ENCODE measurements around the gene ABCD1. TPM values are rescaled to one million over a fixed set of nuclear protein-coding genes. Genes with fewer than 3 reads are reported as not detected.
"Not testable (repeated sequence)": the region's sequence is repeated elsewhere in the genome, so short reads cannot be mapped to it uniquely, and the experiment has no call there.

ABCD1 gene
- total RNA-seq, 1 donor from 2014 or later = 10.4 TPM

DNA sequence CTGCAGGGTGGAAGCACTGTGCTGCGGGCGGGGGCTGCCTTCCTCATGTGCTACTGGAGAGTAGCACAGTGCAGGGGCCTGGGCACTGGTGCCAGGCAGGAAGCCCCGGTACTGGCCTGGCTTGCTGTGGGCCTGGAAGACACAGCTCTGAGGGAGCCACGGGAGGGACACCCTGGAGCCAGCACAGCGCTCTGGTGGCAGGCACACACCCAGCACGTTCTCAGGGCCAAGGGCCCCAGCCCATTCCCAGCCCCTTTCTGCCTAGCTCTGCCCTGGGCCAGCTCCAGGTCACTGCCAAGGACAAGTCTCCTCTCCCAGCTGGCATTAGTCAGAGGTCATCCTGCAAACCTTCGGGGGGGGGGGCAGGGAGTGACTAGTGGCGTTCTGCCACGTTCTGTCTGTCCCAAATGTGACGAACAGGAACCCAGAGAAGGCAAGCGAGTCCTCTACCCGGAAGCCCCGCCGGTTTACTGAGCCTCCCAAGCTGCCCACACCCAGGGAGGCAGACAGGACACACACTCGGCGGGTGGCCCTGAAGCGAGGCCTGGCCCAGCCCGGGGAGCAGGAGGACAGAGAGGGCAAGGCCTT is 24.8 kb upstream of the ABCD1 start:
- not testable (repeated sequence) for H3K9me3 ChIP-seq (ENCODE audit: control insufficient read depth in 3 of 3, low read length in 3 of 3); H3K27me3 ChIP-seq (ENCODE audit: control insufficient read depth in 3 of 3, insufficient read depth in 3 of 3, low read length in 3 of 3); H3K36me3 ChIP-seq (ENCODE audit: control insufficient read depth in 3 of 3, insufficient read depth in 3 of 3, low read length in 3 of 3); H3K4me3 ChIP-seq (ENCODE audit: low read length in 3 of 3)
- Histone ChIP-seq H3K4me1 (ENCODE audit: control insufficient read depth in 3 of 3, insufficient read depth in 3 of 3, low read length in 3 of 3) (peaks cover 34 to 95% (median 77%) of the 10 kb centered on the region in 3 donors), H3K27ac (ENCODE audit: low read depth, low read length) (peak overlapping the region; percentile 71), H3K9ac (ENCODE audit: low read depth in 1 of 3, low read length in 3 of 3) (peak overlapping the region in 1 of 3 donors; percentile 69)

DNA sequence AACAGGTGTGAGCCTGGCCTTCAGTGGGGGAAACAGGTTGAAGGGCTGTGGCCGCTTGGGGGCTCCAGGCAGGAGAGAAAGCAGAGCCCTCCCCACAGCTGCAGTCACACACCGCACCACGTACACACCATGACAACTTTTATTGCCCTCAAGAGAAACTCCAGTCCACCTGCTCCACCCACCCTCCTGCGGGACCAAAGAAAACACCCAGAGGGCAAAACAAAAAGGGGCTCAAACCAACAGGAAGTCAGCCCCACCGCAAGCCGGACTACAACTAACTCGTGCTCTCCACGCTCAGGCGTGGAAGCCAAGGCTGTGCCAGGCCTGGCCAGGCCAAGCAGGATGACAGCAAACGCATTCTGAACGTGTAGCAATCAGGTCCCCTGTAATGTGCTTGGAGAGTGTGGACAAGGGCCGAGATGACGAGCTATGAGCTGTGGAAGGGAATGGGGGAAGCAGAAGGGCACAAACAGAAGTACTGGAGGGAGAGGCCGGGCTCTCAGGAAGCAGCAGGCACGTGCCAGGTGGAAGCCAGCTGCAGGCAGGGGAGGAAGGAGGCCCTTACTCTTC is 24.2 kb upstream of the ABCD1 start:
- Histone ChIP-seq H3K4me1 (ENCODE audit: control insufficient read depth in 3 of 3, insufficient read depth in 3 of 3, low read length in 3 of 3) (peaks cover 36 to 95% (median 74%) of the 10 kb centered on the region in 3 donors), H3K4me3 (ENCODE audit: low read length in 3 of 3) (no peak overlapping the region), H3K27ac (ENCODE audit: low read depth, low read length) (peak overlapping the region; percentile 71), H3K27me3 (ENCODE audit: control insufficient read depth in 3 of 3, insufficient read depth in 3 of 3, low read length in 3 of 3) (no peaks in the 10 kb centered on the region), H3K9ac (ENCODE audit: low read depth in 1 of 3, low read length in 3 of 3) (peak overlapping the region in 1 of 3 donors; percentile 64), H3K36me3 (ENCODE audit: control insufficient read depth in 3 of 3, insufficient read depth in 3 of 3, low read length in 3 of 3) (peaks cover 2 to 5% (median 3%) of the 10 kb centered on the region in 3 donors), H3K9me3 (ENCODE audit: control insufficient read depth in 3 of 3, low read length in 3 of 3) (no peaks in the 10 kb centered on the region)

DNA sequence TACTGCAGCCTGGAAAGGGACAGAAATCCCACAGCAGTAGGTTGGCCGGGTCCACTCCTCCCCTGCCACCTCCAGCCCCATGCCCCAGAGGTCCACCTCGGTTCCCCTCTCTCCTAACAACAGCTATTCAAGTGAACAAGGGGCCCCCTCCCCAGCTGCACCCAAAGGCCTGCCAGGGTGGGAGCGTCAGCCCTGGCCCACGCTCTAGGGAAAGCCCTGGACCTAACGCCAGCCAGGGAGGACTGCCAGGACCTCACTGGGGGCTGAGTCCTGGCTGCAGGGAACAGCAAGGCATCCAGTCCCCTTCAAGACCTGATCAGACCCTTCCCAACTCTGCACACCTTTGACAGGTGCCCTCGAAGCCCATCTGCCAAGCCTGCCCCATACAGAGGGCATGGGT is 23.7 kb upstream of the ABCD1 start:
- Histone ChIP-seq H3K9ac (ENCODE audit: low read depth in 1 of 3, low read length in 3 of 3) (peak overlapping the region in 1 of 3 donors; percentile 64), H3K4me1 (ENCODE audit: control insufficient read depth in 3 of 3, insufficient read depth in 3 of 3, low read length in 3 of 3) (peaks cover 34 to 90% (median 70%) of the 10 kb centered on the region in 3 donors), H3K27ac (ENCODE audit: low read depth, low read length) (peak overlapping the region; percentile 71), H3K27me3 (ENCODE audit: control insufficient read depth in 3 of 3, insufficient read depth in 3 of 3, low read length in 3 of 3) (no peaks in the 10 kb centered on the region), H3K9me3 (ENCODE audit: control insufficient read depth in 3 of 3, low read length in 3 of 3) (no peaks in the 10 kb centered on the region), H3K4me3 (ENCODE audit: low read length in 3 of 3) (no peak overlapping the region), H3K36me3 (ENCODE audit: control insufficient read depth in 3 of 3, insufficient read depth in 3 of 3, low read length in 3 of 3) (peaks cover 2 to 5% (median 2%) of the 10 kb centered on the region in 3 donors)

DNA sequence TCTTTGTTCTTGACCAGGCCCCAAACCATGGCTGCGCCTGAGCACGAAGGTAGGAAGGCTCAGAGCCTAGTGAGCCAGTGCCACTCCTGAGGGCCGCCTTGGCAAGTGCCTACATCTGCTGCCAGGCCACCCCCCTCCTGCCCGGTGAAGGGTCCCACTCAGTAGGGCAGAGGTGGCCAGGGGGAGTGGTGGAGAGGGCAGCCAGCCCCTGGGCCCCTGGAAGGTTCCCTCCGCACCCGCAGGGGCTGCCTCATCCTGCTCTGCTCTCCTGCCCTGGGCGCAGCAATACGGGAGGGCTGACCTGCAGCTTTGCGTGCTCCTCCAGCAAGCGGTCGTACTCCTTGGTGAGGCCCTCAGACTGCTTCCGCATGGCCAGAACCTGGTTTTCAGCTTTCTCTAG is 22.9 kb upstream of the ABCD1 start:
- H3K27ac ChIP-seq (ENCODE audit: low read depth, low read length) = peak overlapping the region; percentile 36
- H3K4me3 ChIP-seq (ENCODE audit: low read length in 3 of 3) = no peak overlapping the region
- peaks cover 31 to 86% (median 63%) of the 10 kb centered on the region in 3 donors for H3K4me1 ChIP-seq (ENCODE audit: control insufficient read depth in 3 of 3, insufficient read depth in 3 of 3, low read length in 3 of 3)
- peaks cover 0 to 5% (median 0%) of the 10 kb centered on the region in 3 donors for H3K36me3 ChIP-seq (ENCODE audit: control insufficient read depth in 3 of 3, insufficient read depth in 3 of 3, low read length in 3 of 3)
- no peaks in the 10 kb centered on the region for H3K9me3 ChIP-seq (ENCODE audit: control insufficient read depth in 3 of 3, low read length in 3 of 3)
- H3K9ac ChIP-seq (ENCODE audit: low read depth in 1 of 3, low read length in 3 of 3) = peak overlapping the region in 1 of 3 donors; percentile 40
- no peaks in the 10 kb centered on the region for H3K27me3 ChIP-seq (ENCODE audit: control insufficient read depth in 3 of 3, insufficient read depth in 3 of 3, low read length in 3 of 3)

DNA sequence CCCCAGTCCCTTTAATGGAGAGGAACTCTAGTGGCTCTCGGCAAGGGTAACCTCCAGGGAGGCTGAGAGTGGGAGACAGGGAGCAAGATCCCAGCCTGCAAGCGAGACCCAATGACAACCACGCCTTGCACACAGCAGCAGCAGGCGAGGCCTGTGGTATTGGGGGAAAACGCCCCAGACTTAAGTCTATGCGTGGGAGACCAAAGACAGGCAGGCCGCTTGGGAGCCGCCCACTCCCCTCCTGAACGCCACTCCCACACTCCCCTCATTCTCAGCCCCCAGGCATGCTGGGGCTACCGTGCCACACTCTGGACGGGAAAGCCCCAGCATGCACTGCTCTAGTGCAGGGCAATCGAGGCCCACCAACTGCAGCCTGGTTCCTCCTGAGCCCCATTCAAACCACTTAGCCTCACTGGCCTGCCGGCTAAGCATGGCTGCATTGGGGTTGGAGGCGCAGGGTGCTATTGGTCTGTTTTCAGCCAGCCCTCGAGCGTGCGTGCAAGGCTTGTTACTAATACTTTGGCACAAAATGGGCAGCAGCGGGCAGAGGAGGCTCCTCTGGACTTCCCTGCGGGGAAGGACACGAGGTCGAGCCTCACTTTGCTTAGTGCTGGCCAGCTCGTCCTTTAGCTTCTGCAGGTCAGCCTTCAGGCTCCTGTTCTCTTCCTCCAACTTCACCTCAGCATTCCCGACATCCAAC is 22.2 kb upstream of the ABCD1 start:
- H3K9me3 ChIP-seq (ENCODE audit: control insufficient read depth in 3 of 3, low read length in 3 of 3) = no peaks in the 10 kb centered on the region
- peak overlapping the region; percentile 19 for H3K27ac ChIP-seq (ENCODE audit: low read depth, low read length)
- H3K27me3 ChIP-seq (ENCODE audit: control insufficient read depth in 3 of 3, insufficient read depth in 3 of 3, low read length in 3 of 3) = no peaks in the 10 kb centered on the region
- peaks cover 31 to 83% (median 63%) of the 10 kb centered on the region in 3 donors for H3K4me1 ChIP-seq (ENCODE audit: control insufficient read depth in 3 of 3, insufficient read depth in 3 of 3, low read length in 3 of 3)
- H3K36me3 ChIP-seq (ENCODE audit: control insufficient read depth in 3 of 3, insufficient read depth in 3 of 3, low read length in 3 of 3) = peaks cover 0 to 5% (median 3%) of the 10 kb centered on the region in 3 donors
- H3K9ac ChIP-seq (ENCODE audit: low read depth in 1 of 3, low read length in 3 of 3) = peak overlapping the region in 1 of 3 donors; percentile 62
- H3K4me3 ChIP-seq (ENCODE audit: low read length in 3 of 3) = no peak overlapping the region

DNA sequence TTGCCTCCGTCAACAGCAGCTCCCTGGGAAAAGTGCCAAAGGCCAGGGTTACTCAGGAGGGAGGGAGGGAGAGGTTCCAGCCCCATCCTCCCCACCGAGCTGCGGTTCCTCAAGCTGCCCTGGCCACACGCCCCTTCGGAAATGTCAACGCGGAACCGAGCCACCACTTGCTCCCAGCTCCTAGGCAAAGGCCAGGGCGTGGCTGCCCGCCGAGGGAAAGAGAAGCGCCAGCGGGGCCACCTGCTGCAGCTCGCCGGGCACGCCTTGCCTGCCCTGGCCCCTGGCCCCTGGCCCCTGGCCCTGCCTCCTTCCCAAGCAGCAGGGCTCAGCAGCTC is 21.7 kb upstream of the ABCD1 start:
- peaks cover 32 to 85% (median 62%) of the 10 kb centered on the region in 3 donors for H3K4me1 ChIP-seq (ENCODE audit: control insufficient read depth in 3 of 3, insufficient read depth in 3 of 3, low read length in 3 of 3)
- H3K27ac ChIP-seq (ENCODE audit: low read depth, low read length) = peak overlapping the region; percentile 92
- peaks cover 0 to 5% (median 4%) of the 10 kb centered on the region in 3 donors for H3K36me3 ChIP-seq (ENCODE audit: control insufficient read depth in 3 of 3, insufficient read depth in 3 of 3, low read length in 3 of 3)
- no peaks in the 10 kb centered on the region for H3K9me3 ChIP-seq (ENCODE audit: control insufficient read depth in 3 of 3, low read length in 3 of 3)
- H3K9ac ChIP-seq (ENCODE audit: low read depth in 1 of 3, low read length in 3 of 3) = peak overlapping the region in 1 of 3 donors; percentile 62
- H3K4me3 ChIP-seq (ENCODE audit: low read length in 3 of 3) = no peak overlapping the region
- H3K27me3 ChIP-seq (ENCODE audit: control insufficient read depth in 3 of 3, insufficient read depth in 3 of 3, low read length in 3 of 3) = no peaks in the 10 kb centered on the region

DNA sequence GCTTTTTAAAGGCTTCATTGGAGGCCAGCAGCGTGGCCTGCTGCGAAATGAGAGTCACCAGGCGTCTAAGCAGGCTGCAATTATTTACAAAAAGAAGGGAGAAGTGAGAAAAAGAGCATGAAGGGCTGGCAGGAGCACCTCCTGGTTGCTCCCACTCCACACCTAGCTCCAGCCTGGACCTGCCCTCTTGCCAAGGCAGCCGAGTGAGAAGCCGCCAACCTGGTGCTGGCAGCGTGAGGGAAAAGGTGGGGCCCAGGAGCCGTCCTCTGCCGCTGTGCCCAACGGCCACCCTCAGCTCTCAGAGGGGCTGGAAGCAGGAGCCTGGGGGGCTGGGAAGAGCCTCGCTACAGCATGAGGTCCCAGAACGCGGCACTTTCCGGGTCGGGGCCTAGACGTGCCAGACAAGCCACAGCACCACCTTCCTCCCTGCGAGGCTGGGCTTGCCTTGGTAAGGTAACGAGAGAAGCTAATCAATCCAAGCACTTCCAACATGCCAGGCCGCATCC is 20.6 kb upstream of the ABCD1 start:
- peaks cover 35 to 85% (median 60%) of the 10 kb centered on the region in 3 donors for H3K4me1 ChIP-seq (ENCODE audit: control insufficient read depth in 3 of 3, insufficient read depth in 3 of 3, low read length in 3 of 3)
- H3K27ac ChIP-seq (ENCODE audit: low read depth, low read length) = peak overlapping the region; percentile 92
- H3K9me3 ChIP-seq (ENCODE audit: control insufficient read depth in 3 of 3, low read length in 3 of 3) = no peaks in the 10 kb centered on the region
- no peak overlapping the region for H3K4me3 ChIP-seq (ENCODE audit: low read length in 3 of 3)
- H3K36me3 ChIP-seq (ENCODE audit: control insufficient read depth in 3 of 3, insufficient read depth in 3 of 3, low read length in 3 of 3) = peaks cover 0 to 5% (median 4%) of the 10 kb centered on the region in 3 donors
- H3K27me3 ChIP-seq (ENCODE audit: control insufficient read depth in 3 of 3, insufficient read depth in 3 of 3, low read length in 3 of 3) = no peaks in the 10 kb centered on the region
- H3K9ac ChIP-seq (ENCODE audit: low read depth in 1 of 3, low read length in 3 of 3) = peak overlapping the region in 1 of 3 donors; percentile 71

DNA sequence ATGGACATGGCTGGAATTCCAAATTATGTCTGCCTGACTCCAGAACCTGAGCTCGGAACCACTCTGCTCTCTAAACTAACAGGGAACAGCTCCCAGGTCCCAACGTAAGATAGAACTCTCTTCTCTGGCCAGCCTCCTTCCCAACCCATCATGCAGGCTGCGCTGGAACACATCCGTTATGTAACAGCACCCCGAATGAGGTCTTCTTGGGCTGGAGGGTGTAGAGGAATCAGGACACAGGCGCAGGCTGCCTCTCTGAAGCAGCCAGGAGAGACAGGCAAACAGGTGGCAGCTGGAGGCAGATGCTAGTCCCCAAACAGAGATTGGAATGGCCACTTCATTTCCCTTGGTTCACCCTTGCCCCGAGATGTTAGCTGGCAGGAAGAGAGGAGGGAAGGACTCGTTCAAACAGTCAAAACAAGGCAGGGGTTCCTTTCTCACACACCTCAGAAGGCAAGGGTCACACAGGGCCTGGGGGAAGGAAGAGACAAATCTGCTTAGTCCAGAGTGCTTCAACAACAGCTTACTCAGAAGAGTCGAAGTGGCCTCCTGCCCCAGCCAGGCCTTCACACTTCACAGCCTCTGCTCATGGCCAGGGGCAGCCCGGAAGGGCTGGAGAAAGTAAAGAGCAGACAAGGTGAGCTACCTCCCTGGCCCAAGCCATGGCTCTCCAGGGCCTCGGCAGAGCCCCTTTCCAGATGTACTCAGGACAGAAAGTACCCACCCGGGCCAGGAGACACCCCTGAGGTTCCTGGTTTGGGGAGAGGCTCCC is 19.8 kb upstream of the ABCD1 start:
- H3K27me3 ChIP-seq (ENCODE audit: control insufficient read depth in 3 of 3, insufficient read depth in 3 of 3, low read length in 3 of 3); H3K36me3 ChIP-seq (ENCODE audit: control insufficient read depth in 3 of 3, insufficient read depth in 3 of 3, low read length in 3 of 3); H3K4me3 ChIP-seq (ENCODE audit: low read length in 3 of 3); H3K9me3 ChIP-seq (ENCODE audit: control insufficient read depth in 3 of 3, low read length in 3 of 3): not testable (repeated sequence)
- H3K9ac ChIP-seq (ENCODE audit: low read depth in 1 of 3, low read length in 3 of 3) = peak overlapping the region in 2 of 3 donors; percentile 71 to 83
- H3K4me1 ChIP-seq (ENCODE audit: control insufficient read depth in 3 of 3, insufficient read depth in 3 of 3, low read length in 3 of 3) = peaks cover 35 to 85% (median 60%) of the 10 kb centered on the region in 3 donors
- peak overlapping the region; percentile 92 for H3K27ac ChIP-seq (ENCODE audit: low read depth, low read length)

DNA sequence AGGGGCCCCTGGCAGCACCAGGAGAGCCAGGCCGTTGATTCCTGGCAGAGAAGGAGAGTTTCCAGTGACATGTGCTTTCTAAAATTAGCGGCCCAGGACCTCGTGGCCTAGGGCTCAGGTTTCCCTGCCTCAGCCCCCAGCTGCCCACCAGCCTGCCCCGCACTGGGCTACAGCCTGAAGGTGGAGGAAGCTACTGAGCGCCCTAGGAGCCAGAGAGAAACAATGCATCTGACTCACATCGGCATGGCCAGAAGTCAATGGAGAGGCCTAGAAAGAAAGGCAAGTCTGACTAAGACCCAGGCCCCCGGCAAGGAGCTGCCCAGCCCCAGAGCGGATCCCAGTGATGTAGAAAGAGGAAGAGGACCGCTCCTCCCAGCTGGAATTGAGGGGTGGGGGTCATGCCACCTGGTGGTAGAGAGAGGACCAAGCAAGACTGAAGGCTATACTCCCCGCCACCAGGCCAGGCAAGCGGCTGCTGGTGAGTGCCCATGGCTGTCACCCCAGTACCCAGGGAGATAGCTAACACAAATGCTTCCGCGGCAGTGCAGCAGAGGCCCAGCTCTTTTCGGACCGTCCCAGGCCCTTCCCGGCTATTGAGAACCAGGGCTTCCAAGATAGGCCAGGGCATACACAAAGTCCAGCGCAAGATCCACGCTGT is 19.1 kb upstream of the ABCD1 start:
- Histone ChIP-seq H3K4me1 (ENCODE audit: control insufficient read depth in 3 of 3, insufficient read depth in 3 of 3, low read length in 3 of 3) (peaks cover 34 to 85% (median 62%) of the 10 kb centered on the region in 3 donors), H3K27ac (ENCODE audit: low read depth, low read length) (peak overlapping the region; percentile 92), H3K4me3 (ENCODE audit: low read length in 3 of 3) (peak overlapping the region; percentile 69 to 76 (median 70)), H3K9ac (ENCODE audit: low read depth in 1 of 3, low read length in 3 of 3) (peak overlapping the region; percentile 68 to 90 (median 83))
- not testable (repeated sequence) for H3K9me3 ChIP-seq (ENCODE audit: control insufficient read depth in 3 of 3, low read length in 3 of 3); H3K36me3 ChIP-seq (ENCODE audit: control insufficient read depth in 3 of 3, insufficient read depth in 3 of 3, low read length in 3 of 3); H3K27me3 ChIP-seq (ENCODE audit: control insufficient read depth in 3 of 3, insufficient read depth in 3 of 3, low read length in 3 of 3)
